Esophagus muscularis mucosa (tissue), 3 donors: ENCODE measurements around the gene IRAK2.

Source experiments
- POLR2A ChIP-seq: fragments of 450-650 bp; IDR thresholded peaks from one replicate; pipeline ENCODE4 v1.6.1; 2017; ENCODE audit warnings: antibody characterized with exemption, moderate library complexity, mild to moderate bottlenecking, low read depth
- TF ChIP-seq, protein P1 (sequence below), 3 experiments: fragments of 200-600 bp in 2 of 3; fragments of 450-650 bp in 1 of 3; sonication (generic) in 2 of 3; IDR thresholded peaks; one replicate each; pipeline ENCODE4 v1.5.1; 2017 to 2019; ENCODE audit warnings: antibody characterized with exemption in 3 of 3, mild to moderate bottlenecking in 2 of 3, moderate library complexity in 1 of 3

DNA sequence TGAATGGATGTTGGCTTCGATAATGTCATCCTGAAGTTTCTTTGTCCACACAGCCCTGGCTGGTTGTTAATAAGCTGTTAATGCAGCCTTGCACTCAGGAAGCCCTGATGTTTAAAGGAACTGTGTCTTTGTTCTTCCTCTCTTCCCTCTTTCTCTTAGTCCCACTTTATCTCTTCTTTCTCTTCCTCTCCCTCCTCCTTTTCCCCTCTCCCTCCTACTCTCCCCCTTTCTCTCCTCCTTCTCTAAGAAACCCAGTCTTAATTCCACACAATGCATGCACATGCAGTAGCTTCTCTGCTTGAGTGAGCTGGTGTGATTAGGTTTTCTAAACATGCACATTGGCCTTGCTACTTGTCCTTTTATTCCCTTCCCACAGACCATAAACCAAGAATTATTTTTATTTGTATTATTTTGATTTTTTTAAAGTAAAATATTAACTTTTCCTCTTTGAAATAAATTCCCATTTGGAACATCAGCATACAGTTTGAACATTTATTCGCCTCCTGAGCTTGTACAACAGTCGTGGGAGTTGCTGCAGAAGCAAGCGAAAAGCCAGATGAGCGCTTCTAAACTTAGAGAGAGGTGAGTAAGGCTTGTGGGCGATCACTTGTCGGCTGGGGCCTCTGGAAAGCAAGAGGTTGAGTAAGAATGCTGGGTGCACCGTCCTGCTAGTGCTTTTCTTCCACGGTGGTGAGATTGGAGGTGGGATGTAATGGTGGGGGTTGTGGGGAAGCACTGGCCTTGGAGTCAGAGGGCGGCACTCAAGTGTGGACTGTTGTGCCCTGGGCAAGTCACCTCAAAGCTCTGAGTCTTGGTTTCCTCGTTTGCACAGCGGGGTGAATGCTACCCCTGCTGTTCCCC is 120.8 kb downstream of the IRAK2 start:
- TF ChIP-seq, protein P1, sequence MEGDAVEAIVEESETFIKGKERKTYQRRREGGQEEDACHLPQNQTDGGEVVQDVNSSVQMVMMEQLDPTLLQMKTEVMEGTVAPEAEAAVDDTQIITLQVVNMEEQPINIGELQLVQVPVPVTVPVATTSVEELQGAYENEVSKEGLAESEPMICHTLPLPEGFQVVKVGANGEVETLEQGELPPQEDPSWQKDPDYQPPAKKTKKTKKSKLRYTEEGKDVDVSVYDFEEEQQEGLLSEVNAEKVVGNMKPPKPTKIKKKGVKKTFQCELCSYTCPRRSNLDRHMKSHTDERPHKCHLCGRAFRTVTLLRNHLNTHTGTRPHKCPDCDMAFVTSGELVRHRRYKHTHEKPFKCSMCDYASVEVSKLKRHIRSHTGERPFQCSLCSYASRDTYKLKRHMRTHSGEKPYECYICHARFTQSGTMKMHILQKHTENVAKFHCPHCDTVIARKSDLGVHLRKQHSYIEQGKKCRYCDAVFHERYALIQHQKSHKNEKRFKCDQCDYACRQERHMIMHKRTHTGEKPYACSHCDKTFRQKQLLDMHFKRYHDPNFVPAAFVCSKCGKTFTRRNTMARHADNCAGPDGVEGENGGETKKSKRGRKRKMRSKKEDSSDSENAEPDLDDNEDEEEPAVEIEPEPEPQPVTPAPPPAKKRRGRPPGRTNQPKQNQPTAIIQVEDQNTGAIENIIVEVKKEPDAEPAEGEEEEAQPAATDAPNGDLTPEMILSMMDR (IDR thresholded peaks at IDR 0.05), result no peak
- TF ChIP-seq POLR2A, result no peak
